ENCODE results near the gene ANXA6. TPM values are rescaled to one million over a fixed set of nuclear protein-coding genes. Genes with fewer than 3 reads are reported as not detected.

Gene ANXA6
- total RNA-seq, 1 experiment from 2014 or later = 16.4 TPM

DNA sequence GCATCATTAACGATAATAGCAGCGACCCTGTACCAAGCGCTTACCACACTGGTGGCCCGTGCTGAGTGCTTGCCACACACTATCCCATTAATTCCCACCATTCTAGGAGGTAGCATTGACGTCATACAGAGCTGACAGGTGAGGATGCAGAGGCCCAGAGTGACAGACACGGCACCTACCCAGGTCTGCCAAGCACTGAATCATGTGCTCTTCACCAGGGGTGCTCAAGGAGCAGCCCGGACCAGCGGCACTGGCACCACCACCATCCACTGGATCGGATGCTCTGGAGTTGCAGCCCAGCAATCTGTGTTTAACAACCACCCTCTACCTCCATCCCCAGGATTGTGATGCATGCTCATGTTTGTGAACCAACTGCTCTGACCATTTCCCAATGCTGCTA, 80.2 kb downstream of the ANXA6 start:
- Mint-ChIP-seq H3K4me3 (ENCODE audit: low read depth, unreplicated experiment) (peak overlapping the region; percentile 75), H3K9me3 (ENCODE audit: low read depth, unreplicated experiment) (no peaks in the 10 kb centered on the region), H3K27me3 (ENCODE audit: unreplicated experiment) (no peaks in the 10 kb centered on the region), H3K4me1 (ENCODE audit: low read depth, unreplicated experiment) (peaks cover 81% of the 10 kb centered on the region), H3K27ac (ENCODE audit: unreplicated experiment) (peak overlapping the region; percentile 73), H3K36me3 (ENCODE audit: insufficient read depth, unreplicated experiment) (peaks cover 97% of the 10 kb centered on the region)
- intact Hi-C loops (cut with micrococcal nuclease; ENCODE audit: unreplicated experiment) = no loop called here
- no TSS peak for BruUV-seq (replicated peaks)
- CTCF ChIA-PET = interaction anchor here (1.2 kb wide), 1 partner anchor 37 kb away, joined by 3 read pairs; no protein-coding TSS in a partner anchor
- TF ChIP-seq, protein P1, sequence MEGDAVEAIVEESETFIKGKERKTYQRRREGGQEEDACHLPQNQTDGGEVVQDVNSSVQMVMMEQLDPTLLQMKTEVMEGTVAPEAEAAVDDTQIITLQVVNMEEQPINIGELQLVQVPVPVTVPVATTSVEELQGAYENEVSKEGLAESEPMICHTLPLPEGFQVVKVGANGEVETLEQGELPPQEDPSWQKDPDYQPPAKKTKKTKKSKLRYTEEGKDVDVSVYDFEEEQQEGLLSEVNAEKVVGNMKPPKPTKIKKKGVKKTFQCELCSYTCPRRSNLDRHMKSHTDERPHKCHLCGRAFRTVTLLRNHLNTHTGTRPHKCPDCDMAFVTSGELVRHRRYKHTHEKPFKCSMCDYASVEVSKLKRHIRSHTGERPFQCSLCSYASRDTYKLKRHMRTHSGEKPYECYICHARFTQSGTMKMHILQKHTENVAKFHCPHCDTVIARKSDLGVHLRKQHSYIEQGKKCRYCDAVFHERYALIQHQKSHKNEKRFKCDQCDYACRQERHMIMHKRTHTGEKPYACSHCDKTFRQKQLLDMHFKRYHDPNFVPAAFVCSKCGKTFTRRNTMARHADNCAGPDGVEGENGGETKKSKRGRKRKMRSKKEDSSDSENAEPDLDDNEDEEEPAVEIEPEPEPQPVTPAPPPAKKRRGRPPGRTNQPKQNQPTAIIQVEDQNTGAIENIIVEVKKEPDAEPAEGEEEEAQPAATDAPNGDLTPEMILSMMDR (IDR thresholded peaks at IDR 0.05; ENCODE audit: unreplicated experiment) = no peak
- DNase-seq = no peak

DNA sequence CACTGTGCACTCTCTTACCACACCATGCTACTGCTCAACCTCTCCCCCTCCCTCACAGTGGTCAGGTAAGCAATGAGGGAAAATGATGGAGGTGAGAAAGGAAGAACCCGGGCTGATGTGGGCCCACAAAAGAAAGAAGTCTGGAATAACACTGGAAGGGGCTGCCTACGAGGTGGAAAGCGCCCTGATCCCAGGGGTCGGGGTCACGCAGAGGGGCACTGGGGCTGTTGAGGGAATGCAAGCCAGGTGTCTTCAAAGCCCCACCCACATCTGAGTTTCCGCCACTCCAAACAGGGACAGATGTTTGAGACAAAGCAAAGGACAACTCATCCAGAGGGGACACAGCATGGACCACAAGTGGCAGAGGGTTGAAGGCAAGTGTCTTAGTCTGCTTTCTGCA, 81.0 kb downstream of the ANXA6 start:
- H3K9me3 Mint-ChIP-seq (ENCODE audit: low read depth, unreplicated experiment) = no peaks in the 10 kb centered on the region
- H3K27ac Mint-ChIP-seq (ENCODE audit: unreplicated experiment) = peak overlapping the region; percentile 73
- H3K4me1 Mint-ChIP-seq (ENCODE audit: low read depth, unreplicated experiment) = peaks cover 84% of the 10 kb centered on the region
- H3K36me3 Mint-ChIP-seq (ENCODE audit: insufficient read depth, unreplicated experiment) = peaks cover 96% of the 10 kb centered on the region
- intact Hi-C loops (cut with micrococcal nuclease; ENCODE audit: unreplicated experiment) = no loop called here
- TF ChIP-seq, protein P1 (IDR thresholded peaks at IDR 0.05; ENCODE audit: unreplicated experiment) = no peak
- H3K4me3 Mint-ChIP-seq (ENCODE audit: low read depth, unreplicated experiment) = peak overlapping the region; percentile 75
- CTCF ChIA-PET = interaction anchor here (1.0 to 1.7 kb wide), 3 partner anchors 14 to 39 kb away, joined by 3 to 13 read pairs (median 5); no protein-coding TSS in a partner anchor
- no TSS peak for BruUV-seq (replicated peaks)
- no peak for DNase-seq
- H3K27me3 Mint-ChIP-seq (ENCODE audit: unreplicated experiment) = no peaks in the 10 kb centered on the region

DNA sequence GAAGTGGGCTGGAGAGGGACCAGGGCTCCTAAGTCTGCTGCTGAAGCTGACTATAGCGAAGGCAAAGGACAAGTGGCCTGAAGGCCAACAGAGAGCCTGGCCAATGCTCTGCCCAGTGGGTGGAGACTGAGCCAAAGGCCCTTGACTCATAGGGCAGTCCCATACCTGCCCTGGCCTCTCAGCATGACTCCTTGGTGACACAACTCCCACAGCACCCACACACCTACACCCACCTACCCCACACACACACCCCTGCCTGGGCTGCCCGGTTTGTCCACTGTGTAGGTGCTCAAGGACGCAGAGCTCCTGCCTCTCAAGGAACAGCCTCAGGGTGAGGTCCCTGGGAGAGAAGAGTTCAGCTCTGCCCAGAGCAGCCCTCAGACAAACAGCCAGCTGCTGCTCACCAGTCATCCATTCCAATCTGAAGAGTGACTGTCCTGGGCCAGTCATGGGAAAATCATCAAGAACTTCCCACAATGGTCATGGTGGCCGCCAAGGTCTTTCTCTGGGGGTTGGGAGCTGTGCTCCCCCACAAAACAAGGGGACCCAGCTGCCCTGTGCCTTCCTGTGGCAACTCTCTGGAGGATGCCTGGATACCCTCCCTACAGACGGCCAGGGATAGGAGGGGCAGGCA, 81.8 kb downstream of the ANXA6 start:
- Mint-ChIP-seq H3K9me3 (ENCODE audit: low read depth, unreplicated experiment) (no peaks in the 10 kb centered on the region), H3K4me3 (ENCODE audit: low read depth, unreplicated experiment) (peak overlapping the region; percentile 75), H3K36me3 (ENCODE audit: insufficient read depth, unreplicated experiment) (peaks cover 96% of the 10 kb centered on the region), H3K27me3 (ENCODE audit: unreplicated experiment) (no peaks in the 10 kb centered on the region), H3K4me1 (ENCODE audit: low read depth, unreplicated experiment) (peaks cover 92% of the 10 kb centered on the region), H3K27ac (ENCODE audit: unreplicated experiment) (peak overlapping the region; percentile 73)
- intact Hi-C loops (cut with micrococcal nuclease; ENCODE audit: unreplicated experiment) = loop anchor here (2.0 kb wide), 1 partner anchor 15 kb away; no protein-coding TSS in a partner anchor
- BruUV-seq (replicated peaks) = TSS peak; percentile 23
- DNase-seq = peak; percentile 82
- CTCF ChIA-PET = interaction anchor here (0.5 to 1.7 kb wide), 8 partner anchors 11 to 92 kb away, joined by 3 to 13 read pairs (median 4); no protein-coding TSS in a partner anchor
- TF ChIP-seq, protein P1 (IDR thresholded peaks at IDR 0.05; ENCODE audit: unreplicated experiment) = no peak

DNA sequence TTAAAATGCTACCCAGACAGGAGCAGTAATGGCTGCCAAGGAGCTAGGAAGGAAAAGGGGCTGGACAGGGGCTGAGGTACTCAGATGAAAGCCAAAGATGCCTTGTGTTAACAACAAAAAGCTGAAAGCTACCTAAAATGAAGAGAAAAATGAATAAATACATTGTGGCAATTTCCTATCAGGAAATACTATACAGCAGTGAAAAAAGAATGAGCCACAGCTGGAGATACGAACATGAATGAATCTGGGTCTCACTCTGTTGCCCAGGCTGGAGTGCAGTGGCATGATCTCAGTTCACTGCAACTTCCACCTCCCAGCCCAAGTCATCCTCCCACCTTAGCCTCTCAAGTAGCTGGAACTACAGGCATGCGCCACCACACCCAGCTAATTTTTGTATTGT, 83.0 kb downstream of the ANXA6 start:
- peak overlapping the region; percentile 61 for H3K27ac Mint-ChIP-seq (ENCODE audit: unreplicated experiment)
- peaks cover 96% of the 10 kb centered on the region for H3K4me1 Mint-ChIP-seq (ENCODE audit: low read depth, unreplicated experiment)

More for the DNA sequence above, 83.0 kb downstream of the ANXA6 start:
- BruUV-seq (replicated peaks) = no TSS peak
- Mint-ChIP-seq H3K9me3 (ENCODE audit: low read depth, unreplicated experiment) (no peaks in the 10 kb centered on the region), H3K36me3 (ENCODE audit: insufficient read depth, unreplicated experiment) (peaks cover 96% of the 10 kb centered on the region), H3K4me3 (ENCODE audit: low read depth, unreplicated experiment) (no peak overlapping the region), H3K27me3 (ENCODE audit: unreplicated experiment) (no peaks in the 10 kb centered on the region)
- DNase-seq = no peak
- intact Hi-C loops (cut with micrococcal nuclease; ENCODE audit: unreplicated experiment) = loop anchor here (2.0 kb wide), 1 partner anchor 14 kb away; no protein-coding TSS in a partner anchor
- CTCF ChIA-PET = interaction anchor here (0.7 to 1.5 kb wide), 4 partner anchors 9 to 23 kb away, joined by 3 to 4 read pairs (median 3); no protein-coding TSS in a partner anchor
- TF ChIP-seq, protein P1 (IDR thresholded peaks at IDR 0.05; ENCODE audit: unreplicated experiment) = no peak

All from Calu3 (cell line).